Prostate gland (tissue), 2 donors: ENCODE results near the gene SLC46A1. TPM values are rescaled to one million over a fixed set of nuclear protein-coding genes. Genes with fewer than 3 reads are reported as not detected.

Experiments
- DNase-seq: peaks from one replicate; pipeline ENCODE4 v3.0.0-alpha.2; 2019; ENCODE audit warnings: low spot score
- H3K27ac ChIP-seq, 2 donors: fragments of 200-600 bp; sonication (generic); 2 replicates each; pipeline ENCODE4 v1.5.1; 2017 to 2019
- H3K27me3 ChIP-seq: fragments of 200-600 bp; sonication (generic); replicated peaks from 2 replicates; pipeline ENCODE4 v1.5.1; 2019; ENCODE audit not compliant: insufficient read depth
- H3K36me3 ChIP-seq, 2 donors: fragments of 200-600 bp; sonication (generic); 1 replicate in 1 of 2; 2 replicates in 1 of 2; pipeline versions ENCODE4 v1.5.1 to v1.8.1; 2017 to 2019
- H3K4me1 ChIP-seq: fragments of 200-600 bp; sonication (generic); replicated peaks from 2 replicates; pipeline ENCODE4 v1.5.1; 2019
- H3K4me3 ChIP-seq, 2 donors: fragments of 200-600 bp; sonication (generic); 2 replicates each; pipeline ENCODE4 v1.5.1; 2017 to 2019
- H3K9me3 ChIP-seq: fragments of 200-600 bp; sonication (generic); 2 replicates; pipeline ENCODE4 v1.5.1; 2017
- POLR2A ChIP-seq: fragments of 450-650 bp; IDR thresholded peaks from one replicate; pipeline ENCODE4 v1.6.1; 2016; ENCODE audit warnings: antibody characterized with exemption, mild to moderate bottlenecking
- POLR2AphosphoS5 ChIP-seq: sonication (generic); formaldehyde crosslinking; IDR thresholded peaks from one replicate; pipeline ENCODE4 v1.6.1; 2017; ENCODE audit warnings: antibody characterized with exemption
- WGBS: methylation state at CpG from one replicate; pipeline ENCODE4 v1.1.5; 2018; 5-methylcytosine and 5-hydroxymethylcytosine counted together
- intact Hi-C: fragments of 100-400 bp; cut with DNase I; formaldehyde crosslinking; loops from one replicate; pipeline ENCODE4 v1.14.2; 2022
- total RNA-seq, 2 donors: library from RNA; depleted of rRNA; stranded (reverse); fragments of >200 nt; gene quantifications; one replicate each; pipeline ENCODE4 v1.1.0, GENCODE V29; 2016
- TF ChIP-seq, protein P1 (sequence below), 4 experiments: fragments of 200-600 bp in 2 of 4; fragments of 450-650 bp in 2 of 4; sonication (generic) in 2 of 4; IDR thresholded peaks; 1 replicate in 3 of 4; 2 replicates in 1 of 4; pipeline ENCODE4 v1.5.1; 2016 to 2019; ENCODE audit warnings: antibody characterized with exemption in 4 of 4, mild to moderate bottlenecking in 2 of 4, moderate library complexity in 2 of 4

The SLC46A1 gene
- total RNA-seq, 2 donors from 2014 or later: 14.9 to 20.1 TPM

GRCh38 chr17:28399808-28400207 lies 6.2 kb downstream of the SLC46A1 start:
- no peak for DNase-seq
- Histone ChIP-seq H3K4me1 (no peaks in the 10 kb centered on the region), H3K27me3 (no peaks in the 10 kb centered on the region), H3K9me3 (no peaks in the 10 kb centered on the region), H3K36me3 (peaks cover 0 to 22% of the 10 kb centered on the region in 2 donors), H3K27ac (no peak overlapping the region), H3K4me3 (no peak overlapping the region)
- TF ChIP-seq, protein P1, sequence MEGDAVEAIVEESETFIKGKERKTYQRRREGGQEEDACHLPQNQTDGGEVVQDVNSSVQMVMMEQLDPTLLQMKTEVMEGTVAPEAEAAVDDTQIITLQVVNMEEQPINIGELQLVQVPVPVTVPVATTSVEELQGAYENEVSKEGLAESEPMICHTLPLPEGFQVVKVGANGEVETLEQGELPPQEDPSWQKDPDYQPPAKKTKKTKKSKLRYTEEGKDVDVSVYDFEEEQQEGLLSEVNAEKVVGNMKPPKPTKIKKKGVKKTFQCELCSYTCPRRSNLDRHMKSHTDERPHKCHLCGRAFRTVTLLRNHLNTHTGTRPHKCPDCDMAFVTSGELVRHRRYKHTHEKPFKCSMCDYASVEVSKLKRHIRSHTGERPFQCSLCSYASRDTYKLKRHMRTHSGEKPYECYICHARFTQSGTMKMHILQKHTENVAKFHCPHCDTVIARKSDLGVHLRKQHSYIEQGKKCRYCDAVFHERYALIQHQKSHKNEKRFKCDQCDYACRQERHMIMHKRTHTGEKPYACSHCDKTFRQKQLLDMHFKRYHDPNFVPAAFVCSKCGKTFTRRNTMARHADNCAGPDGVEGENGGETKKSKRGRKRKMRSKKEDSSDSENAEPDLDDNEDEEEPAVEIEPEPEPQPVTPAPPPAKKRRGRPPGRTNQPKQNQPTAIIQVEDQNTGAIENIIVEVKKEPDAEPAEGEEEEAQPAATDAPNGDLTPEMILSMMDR (IDR thresholded peaks at IDR 0.05): no peak
- TF ChIP-seq POLR2A: no peak
- no peak for TF ChIP-seq POLR2AphosphoS5
- intact Hi-C loops: no loop called here
- WGBS: 92% methylated on average over 4 of the region's 4 CpGs

- Histone ChIP-seq H3K4me3 (no peak overlapping the region), H3K9me3 (no peaks in the 10 kb centered on the region), H3K36me3 (peaks cover 0 to 22% of the 10 kb centered on the region in 2 donors), H3K27me3 (no peaks in the 10 kb centered on the region), H3K4me1 (no peaks in the 10 kb centered on the region), H3K27ac (no peak overlapping the region)
- intact Hi-C loops: no loop called here
- no peak for DNase-seq
- TF ChIP-seq, protein P1 (IDR thresholded peaks at IDR 0.05): no peak
- TF ChIP-seq POLR2A (no peak), POLR2AphosphoS5 (no peak)
- 68% methylated on average over 6 of the region's 6 CpGs for WGBS
Measured at GRCh38 chr17:28398280-28398981, 7.6 kb downstream of the SLC46A1 start.

- Histone ChIP-seq H3K9me3 (no peaks in the 10 kb centered on the region), H3K27ac (no peak overlapping the region), H3K36me3 (peaks cover 0 to 22% of the 10 kb centered on the region in 2 donors), H3K4me1 (no peaks in the 10 kb centered on the region), H3K27me3 (no peaks in the 10 kb centered on the region), H3K4me3 (no peak overlapping the region)
- intact Hi-C loops: no loop called here
- 80% methylated on average over 7 of the region's 7 CpGs for WGBS
- TF ChIP-seq, protein P1 (IDR thresholded peaks at IDR 0.05): no peak
- TF ChIP-seq POLR2AphosphoS5 (no peak), POLR2A (no peak)
- DNase-seq: no peak
Measured at GRCh38 chr17:28397687-28398279, 8.2 kb downstream of the SLC46A1 start.

GRCh38 chr17:28397275-28397674 lies 8.7 kb downstream of the SLC46A1 start:
- H3K36me3 ChIP-seq: peaks cover 0 to 21% of the 10 kb centered on the region in 2 donors
- H3K9me3 ChIP-seq: no peaks in the 10 kb centered on the region
- no peaks in the 10 kb centered on the region for H3K4me1 ChIP-seq
- no peak overlapping the region for H3K27ac ChIP-seq
- TF ChIP-seq, protein P1 (IDR thresholded peaks at IDR 0.05): no peak
- no peak for TF ChIP-seq POLR2A
- no peak for TF ChIP-seq POLR2AphosphoS5
- WGBS: 94% methylated on average over 3 of the region's 3 CpGs
- no peak overlapping the region for H3K4me3 ChIP-seq
- no peak for DNase-seq
- no peaks in the 10 kb centered on the region for H3K27me3 ChIP-seq
- intact Hi-C loops: no loop called here
